T-helper 1 cell treated with Interleukin-12 subunit alpha and Interleukin-12 subunit beta and Interleukin-4 antibody, amounts not matched to agents 30 μg/mL and 1 μg/mL, for 36 hours (primary cell): ENCODE measurements around the gene SRSF5.
"Not testable (repeated sequence)": the region's sequence is repeated elsewhere in the genome, so short reads cannot be mapped to it uniquely, and the experiment has no call there.

ENCODE experiments used
- H3K27ac Mint-ChIP-seq: one replicate; pipeline ENCODE4 v1.8.0; 2021; ENCODE audit warnings: mild to moderate bottlenecking, mixed read lengths
- H3K27me3 Mint-ChIP-seq: one replicate; pipeline ENCODE4 v1.8.0; 2021; ENCODE audit warnings: low read depth, mixed read lengths
- H3K36me3 Mint-ChIP-seq: one replicate; pipeline ENCODE4 v1.8.0; 2021; ENCODE audit warnings: low read depth, mixed read lengths
- H3K4me1 Mint-ChIP-seq: one replicate; pipeline ENCODE4 v1.8.0; 2021; ENCODE audit warnings: low read depth, mixed read lengths
- H3K4me3 Mint-ChIP-seq: one replicate; pipeline ENCODE4 v1.8.0; 2021; ENCODE audit warnings: mild to moderate bottlenecking, moderate library complexity, mixed read lengths
- H3K9me3 Mint-ChIP-seq: one replicate; pipeline ENCODE4 v1.8.0; 2021; ENCODE audit warnings: mixed read lengths

Gene SRSF5

DNA sequence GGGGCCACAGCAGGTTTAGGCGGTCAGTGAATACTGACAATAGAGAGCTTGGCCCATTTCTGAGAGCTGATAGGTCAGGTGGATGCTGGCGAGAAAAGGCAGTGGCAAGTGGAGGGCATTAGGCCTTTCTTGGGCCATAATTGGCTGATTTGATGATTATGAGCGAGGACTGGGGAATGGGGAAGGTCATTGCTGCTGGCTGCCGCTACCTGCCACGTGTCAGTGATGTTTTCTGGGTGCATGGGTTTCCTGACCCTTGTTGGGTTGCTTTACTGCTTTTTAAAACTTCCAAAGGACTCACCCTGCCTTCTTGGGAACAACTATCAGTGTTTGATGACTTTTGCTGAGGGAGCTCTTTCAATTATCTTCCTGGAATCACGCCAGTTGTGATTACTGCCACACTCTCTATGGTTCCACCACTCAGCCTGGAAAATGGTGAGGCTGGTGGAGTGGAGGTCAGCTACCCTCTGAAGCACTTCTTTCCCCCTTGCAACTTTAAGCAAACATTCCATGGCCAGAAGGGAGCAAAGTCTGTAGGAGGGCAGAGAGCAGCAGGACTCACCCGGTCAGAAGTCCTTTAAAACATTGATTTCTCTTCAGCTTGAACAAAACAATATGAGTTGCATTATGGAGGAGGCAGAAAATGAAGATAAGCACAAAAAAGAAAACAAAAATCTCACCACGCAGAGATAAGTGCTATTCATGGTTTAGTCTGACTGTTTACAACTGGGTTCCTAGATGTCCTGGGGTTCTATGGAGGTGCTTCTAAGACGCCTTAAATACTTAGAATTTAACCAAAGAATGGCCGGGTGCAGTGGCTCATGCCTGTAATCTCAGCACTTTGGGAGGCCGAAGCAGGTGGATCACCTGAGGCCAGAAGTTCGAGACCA, 42.2 kb downstream of the SRSF5 start:
- peaks cover 15% of the 10 kb centered on the region for H3K27me3 Mint-ChIP-seq
- no peaks in the 10 kb centered on the region for H3K36me3 Mint-ChIP-seq
- H3K4me3 Mint-ChIP-seq, result no peak overlapping the region
- H3K4me1 Mint-ChIP-seq, result no peaks in the 10 kb centered on the region
- H3K27ac Mint-ChIP-seq, result no peak overlapping the region
- no peaks in the 10 kb centered on the region for H3K9me3 Mint-ChIP-seq

DNA sequence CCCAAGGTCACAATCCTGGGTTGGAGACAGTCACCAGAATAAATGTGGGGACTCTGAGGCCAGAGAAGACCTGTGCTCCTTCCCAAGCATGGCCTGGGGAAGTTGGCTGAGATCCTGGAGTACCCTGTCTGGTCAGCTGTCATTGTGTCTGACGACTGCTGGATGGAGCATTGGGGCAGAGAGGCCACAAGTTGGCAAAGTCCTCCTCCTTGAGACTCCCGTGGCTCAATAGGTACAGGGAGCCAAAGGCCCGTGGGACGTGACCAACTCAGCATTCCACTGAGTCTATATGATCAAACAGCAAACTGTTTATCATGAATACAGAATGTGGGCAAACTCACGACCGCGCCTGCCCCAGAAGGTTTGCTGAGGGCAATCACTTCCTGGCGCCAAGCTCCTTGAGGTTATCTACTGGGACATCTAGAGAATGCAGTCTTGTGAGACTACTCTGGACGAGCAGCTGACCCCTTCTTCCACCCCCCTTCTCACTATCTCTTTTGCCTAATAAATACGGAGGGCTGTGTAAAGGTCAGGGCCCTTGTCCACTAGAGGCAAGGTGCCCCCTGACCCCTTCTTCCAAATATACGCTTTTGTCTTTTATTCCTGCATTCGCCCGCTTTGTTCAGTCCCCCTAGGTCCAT, 44.4 kb downstream of the SRSF5 start:
- no peak overlapping the region for H3K27ac Mint-ChIP-seq
- H3K4me1 Mint-ChIP-seq, result no peaks in the 10 kb centered on the region
- no peak overlapping the region for H3K4me3 Mint-ChIP-seq
- H3K27me3 Mint-ChIP-seq, result peaks cover 6% of the 10 kb centered on the region
- no peaks in the 10 kb centered on the region for H3K9me3 Mint-ChIP-seq
- no peaks in the 10 kb centered on the region for H3K36me3 Mint-ChIP-seq

GRCh38 chr14:69811868-69812252, 44.9 kb downstream of the SRSF5 start:
- no peak overlapping the region for H3K27ac Mint-ChIP-seq
- no peak overlapping the region for H3K4me3 Mint-ChIP-seq
- no peaks in the 10 kb centered on the region for H3K4me1 Mint-ChIP-seq
- H3K36me3 Mint-ChIP-seq, result no peaks in the 10 kb centered on the region
- peaks cover 6% of the 10 kb centered on the region for H3K27me3 Mint-ChIP-seq
- no peaks in the 10 kb centered on the region for H3K9me3 Mint-ChIP-seq

- Mint-ChIP-seq H3K4me3 (no peak overlapping the region), H3K9me3 (no peaks in the 10 kb centered on the region), H3K27me3 (peaks cover 6% of the 10 kb centered on the region), H3K27ac (no peak overlapping the region), H3K4me1 (no peaks in the 10 kb centered on the region), H3K36me3 (no peaks in the 10 kb centered on the region)
These were observed 45.8 kb downstream of the SRSF5 start for GRCh38 chr14:69812711-69813110.

DNA sequence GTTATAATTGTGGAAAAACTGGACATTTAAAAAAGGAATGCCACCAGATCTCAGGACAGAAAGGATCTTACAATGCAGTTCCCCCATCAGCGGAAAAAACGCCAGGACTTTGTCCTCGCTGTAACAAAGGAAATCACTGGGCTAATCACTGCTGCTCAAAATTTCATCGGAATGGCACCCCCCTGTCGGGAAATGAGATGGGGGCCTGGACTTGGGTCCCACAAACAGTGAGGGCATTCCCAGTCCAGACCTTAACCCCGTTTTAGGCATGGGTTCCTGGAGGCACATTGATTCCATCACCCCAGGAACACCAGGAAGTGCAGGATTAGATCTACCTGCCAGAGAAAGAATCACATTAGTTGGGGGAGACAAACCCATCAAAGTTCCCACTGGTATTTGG, 46.4 kb downstream of the SRSF5 start:
- not testable (repeated sequence) for H3K4me1 Mint-ChIP-seq, H3K9me3 Mint-ChIP-seq, H3K4me3 Mint-ChIP-seq, H3K36me3 Mint-ChIP-seq, H3K27ac Mint-ChIP-seq, H3K27me3 Mint-ChIP-seq

GRCh38 chr14:69814397-69814796, 47.5 kb downstream of the SRSF5 start:
- no peak overlapping the region for H3K4me3 Mint-ChIP-seq
- no peak overlapping the region for H3K27ac Mint-ChIP-seq
- peaks cover 6% of the 10 kb centered on the region for H3K27me3 Mint-ChIP-seq
- peaks cover 2% of the 10 kb centered on the region for H3K4me1 Mint-ChIP-seq
- no peaks in the 10 kb centered on the region for H3K9me3 Mint-ChIP-seq
- no peaks in the 10 kb centered on the region for H3K36me3 Mint-ChIP-seq

DNA sequence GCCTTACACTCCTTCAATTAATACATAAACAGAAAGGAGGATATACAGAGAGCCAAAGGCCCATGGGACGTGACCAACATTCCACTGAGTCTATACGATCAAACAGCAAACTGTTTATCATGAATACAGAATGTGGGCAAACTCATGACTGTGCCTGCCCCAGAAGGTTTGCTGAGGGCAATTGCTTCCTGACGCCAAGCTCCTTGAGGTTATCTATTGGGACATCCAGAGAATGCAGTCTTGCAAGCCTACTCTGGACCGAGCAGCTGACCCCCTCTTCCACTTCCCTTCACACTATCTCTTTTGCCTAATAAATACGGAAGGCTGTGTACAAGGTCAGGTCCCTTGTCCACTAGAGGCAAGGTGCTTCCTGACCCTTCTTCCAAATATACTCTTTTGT, 48.6 kb downstream of the SRSF5 start:
- Mint-ChIP-seq H3K27me3 (peaks cover 6% of the 10 kb centered on the region), H3K4me3 (no peak overlapping the region), H3K4me1 (peaks cover 2% of the 10 kb centered on the region), H3K9me3 (no peaks in the 10 kb centered on the region), H3K27ac (no peak overlapping the region), H3K36me3 (no peaks in the 10 kb centered on the region)

DNA sequence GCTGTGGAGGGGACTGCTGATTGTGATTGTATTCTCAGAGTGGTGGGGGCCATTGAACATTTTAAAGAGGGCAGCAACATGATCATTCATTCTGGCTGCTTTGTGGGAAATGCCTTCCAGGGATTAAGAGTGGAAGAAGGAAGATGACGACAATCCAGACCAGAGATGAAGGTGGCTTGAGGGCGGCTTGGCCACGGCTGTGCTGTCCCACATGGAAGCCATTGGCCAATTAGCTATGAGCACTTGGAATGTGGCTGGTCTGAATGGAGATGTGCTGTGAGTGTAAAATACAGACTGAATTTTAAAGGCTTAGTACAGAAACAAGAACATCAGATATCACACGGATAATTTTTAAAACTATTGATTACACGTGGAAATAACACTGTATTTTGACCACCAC, 49.3 kb downstream of the SRSF5 start:
- H3K36me3 Mint-ChIP-seq, result no peaks in the 10 kb centered on the region
- no peaks in the 10 kb centered on the region for H3K9me3 Mint-ChIP-seq
- peaks cover 9% of the 10 kb centered on the region for H3K27me3 Mint-ChIP-seq
- no peak overlapping the region for H3K4me3 Mint-ChIP-seq
- H3K27ac Mint-ChIP-seq, result no peak overlapping the region
- peaks cover 2% of the 10 kb centered on the region for H3K4me1 Mint-ChIP-seq

DNA sequence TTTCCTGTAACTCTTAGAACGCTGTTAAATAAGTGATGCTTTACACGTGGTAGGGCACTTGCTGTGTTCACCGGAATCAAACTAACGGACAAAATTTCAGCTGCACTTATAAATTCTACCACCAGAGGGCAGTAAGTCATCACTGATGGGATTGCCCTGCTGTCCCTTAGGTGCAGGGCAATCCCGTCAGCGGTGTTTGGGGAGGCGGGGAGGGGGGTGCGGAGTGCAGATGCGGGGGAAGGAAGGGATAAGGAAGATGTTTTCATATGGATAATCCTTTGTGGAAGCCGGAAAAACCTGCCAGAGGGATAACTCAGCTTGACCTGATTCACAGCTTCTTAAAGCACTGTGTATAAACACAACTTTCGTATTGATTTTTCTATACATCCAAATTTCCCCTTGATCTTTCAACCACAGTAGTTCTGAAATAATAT, 51.8 kb downstream of the SRSF5 start:
- Mint-ChIP-seq H3K9me3 (no peaks in the 10 kb centered on the region), H3K27me3 (peaks cover 14% of the 10 kb centered on the region), H3K4me1 (peaks cover 2% of the 10 kb centered on the region), H3K4me3 (no peak overlapping the region), H3K36me3 (no peaks in the 10 kb centered on the region), H3K27ac (no peak overlapping the region)

GRCh38 chr14:69819607-69820006, 52.7 kb downstream of the SRSF5 start:
- no peak overlapping the region for H3K4me3 Mint-ChIP-seq
- H3K27me3 Mint-ChIP-seq, result peaks cover 14% of the 10 kb centered on the region
- H3K4me1 Mint-ChIP-seq, result peaks cover 2% of the 10 kb centered on the region
- no peak overlapping the region for H3K27ac Mint-ChIP-seq
- H3K9me3 Mint-ChIP-seq, result no peaks in the 10 kb centered on the region
- H3K36me3 Mint-ChIP-seq, result no peaks in the 10 kb centered on the region

GRCh38 chr14:69820991-69821390, 54.0 kb downstream of the SRSF5 start:
- no peak overlapping the region for H3K27ac Mint-ChIP-seq
- H3K36me3 Mint-ChIP-seq, result no peaks in the 10 kb centered on the region
- H3K4me1 Mint-ChIP-seq, result peaks cover 2% of the 10 kb centered on the region
- no peaks in the 10 kb centered on the region for H3K9me3 Mint-ChIP-seq
- no peak overlapping the region for H3K4me3 Mint-ChIP-seq
- peaks cover 14% of the 10 kb centered on the region for H3K27me3 Mint-ChIP-seq
